ENCODE measurements around the gene ASF1A. TPM values are rescaled to one million over a fixed set of nuclear protein-coding genes. Genes with fewer than 3 reads are reported as not detected.

ASF1A gene
- total RNA-seq, 2 experiments from 2014 or later = 30.3 to 31.4 TPM

DNA sequence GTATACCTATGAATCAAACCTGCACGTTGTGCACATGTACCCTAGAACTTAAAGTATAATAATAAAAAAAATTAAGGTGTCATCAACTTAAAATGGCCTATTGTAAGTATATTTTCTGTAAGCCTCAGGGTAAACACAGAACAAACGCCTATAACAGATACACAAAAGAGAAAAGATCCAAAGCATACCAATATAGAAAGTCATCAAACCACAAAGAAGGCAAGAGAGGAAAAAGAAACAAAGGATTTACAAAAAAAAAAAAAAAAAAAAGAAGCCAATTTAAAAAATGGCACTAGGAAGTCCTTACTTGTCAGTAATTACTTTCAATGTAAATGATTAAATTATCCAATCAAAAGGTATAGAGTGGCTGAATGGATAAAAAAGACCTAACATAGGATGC is 24.6 kb upstream of the ASF1A start:
- Mint-ChIP-seq H3K4me3 (no peak overlapping the region), H3K27ac (no peak overlapping the region), H3K9me3 (peaks cover 12% of the 10 kb centered on the region), H3K36me3 (ENCODE audit: low read depth) (peaks cover 7% of the 10 kb centered on the region), H3K27me3 (ENCODE audit: low read depth) (no peaks in the 10 kb centered on the region), H3K4me1 (ENCODE audit: low read depth) (peaks cover 44% of the 10 kb centered on the region)
- intact Hi-C loops (cut with micrococcal nuclease) = no loop called here
- CTCF ChIA-PET = no interaction called here
- no peak for DNase-seq

DNA sequence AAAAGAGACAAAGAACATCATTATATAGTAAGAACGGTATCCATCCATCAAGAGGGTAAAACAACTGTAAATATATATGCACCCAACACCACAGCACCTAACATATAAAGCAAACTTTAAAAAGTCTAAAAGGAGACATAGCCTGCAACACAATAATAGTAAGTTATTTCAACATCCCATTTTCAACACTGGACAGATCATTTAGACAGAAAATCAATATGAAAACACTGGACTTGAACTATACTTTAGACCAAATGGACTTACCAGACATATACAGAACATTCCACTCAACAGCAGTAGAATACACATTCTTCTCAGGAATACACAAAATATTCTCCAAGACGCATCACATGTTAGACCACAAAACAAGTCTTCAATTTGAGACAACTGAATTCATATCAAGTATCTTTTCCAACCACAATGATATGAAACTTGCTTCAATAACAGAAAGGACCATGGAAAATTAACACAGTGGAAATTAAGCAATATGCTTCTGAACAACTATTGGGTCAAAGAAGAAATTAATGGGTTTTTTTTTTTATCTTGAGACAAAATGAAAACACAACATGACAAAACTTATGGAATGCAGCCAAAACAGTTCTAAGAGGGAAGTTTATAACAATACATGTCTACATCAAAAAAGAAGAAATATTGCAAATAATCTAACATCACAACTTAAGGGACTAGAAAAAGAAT is 23.9 kb upstream of the ASF1A start:
- Mint-ChIP-seq H3K27ac (no peak overlapping the region), H3K4me1 (ENCODE audit: low read depth) (peaks cover 38% of the 10 kb centered on the region), H3K36me3 (ENCODE audit: low read depth) (peaks cover 7% of the 10 kb centered on the region), H3K4me3 (no peak overlapping the region), H3K27me3 (ENCODE audit: low read depth) (no peaks in the 10 kb centered on the region), H3K9me3 (peaks cover 12% of the 10 kb centered on the region)
- no peak for DNase-seq
- CTCF ChIA-PET = no interaction called here
- intact Hi-C loops (cut with micrococcal nuclease) = no loop called here

DNA sequence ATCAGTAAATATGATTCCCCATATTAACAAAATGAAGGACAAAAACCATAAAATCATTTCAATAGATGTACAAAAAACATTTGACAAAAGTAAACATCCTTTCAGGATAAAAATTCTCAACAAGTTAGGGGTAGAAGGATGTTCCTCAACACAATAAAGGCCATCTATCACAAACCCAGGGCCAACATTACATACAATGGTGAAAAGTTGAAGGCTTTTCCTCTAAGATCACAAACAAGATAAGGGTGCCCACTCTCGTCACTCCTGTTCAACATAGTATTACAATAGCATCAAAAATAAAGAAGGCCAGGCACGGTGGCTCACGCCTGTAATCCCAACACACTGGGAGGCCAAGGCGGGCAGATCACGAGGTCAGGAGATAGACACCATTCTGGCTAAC is 22.6 kb upstream of the ASF1A start:
- Mint-ChIP-seq H3K36me3 (ENCODE audit: low read depth) (peaks cover 7% of the 10 kb centered on the region), H3K27me3 (ENCODE audit: low read depth) (no peaks in the 10 kb centered on the region), H3K4me1 (ENCODE audit: low read depth) (peaks cover 40% of the 10 kb centered on the region), H3K9me3 (peaks cover 8% of the 10 kb centered on the region), H3K4me3 (no peak overlapping the region), H3K27ac (no peak overlapping the region)
- DNase-seq = no peak
- intact Hi-C loops (cut with micrococcal nuclease) = no loop called here
- CTCF ChIA-PET = no interaction called here

DNA sequence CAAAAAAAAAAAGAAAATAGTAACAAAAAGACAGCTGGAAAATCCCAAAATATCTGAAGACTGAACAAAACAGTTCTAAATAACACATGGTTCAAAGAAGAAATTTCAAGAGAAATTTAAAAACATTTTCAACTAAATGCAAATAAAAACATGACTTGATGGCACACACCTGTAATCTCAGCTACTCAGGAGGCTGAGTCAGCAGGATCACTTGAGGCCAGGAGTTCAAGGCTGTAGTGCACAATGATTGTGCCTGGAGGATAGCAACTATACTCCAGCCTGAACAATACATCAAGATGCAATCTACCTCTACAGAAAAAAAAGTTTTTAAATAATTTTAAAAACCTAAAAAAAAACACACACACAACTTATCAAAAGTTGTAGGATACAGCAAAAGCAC is 21.6 kb upstream of the ASF1A start:
- intact Hi-C loops (cut with micrococcal nuclease) = no loop called here
- no peak for DNase-seq
- peaks cover 47% of the 10 kb centered on the region for H3K4me1 Mint-ChIP-seq (ENCODE audit: low read depth)
- CTCF ChIA-PET = no interaction called here
- no peak overlapping the region for H3K27ac Mint-ChIP-seq
- no peaks in the 10 kb centered on the region for H3K27me3 Mint-ChIP-seq (ENCODE audit: low read depth)
- H3K4me3 Mint-ChIP-seq = no peak overlapping the region
- H3K36me3 Mint-ChIP-seq (ENCODE audit: low read depth) = peaks cover 5% of the 10 kb centered on the region
- peaks cover 5% of the 10 kb centered on the region for H3K9me3 Mint-ChIP-seq

DNA sequence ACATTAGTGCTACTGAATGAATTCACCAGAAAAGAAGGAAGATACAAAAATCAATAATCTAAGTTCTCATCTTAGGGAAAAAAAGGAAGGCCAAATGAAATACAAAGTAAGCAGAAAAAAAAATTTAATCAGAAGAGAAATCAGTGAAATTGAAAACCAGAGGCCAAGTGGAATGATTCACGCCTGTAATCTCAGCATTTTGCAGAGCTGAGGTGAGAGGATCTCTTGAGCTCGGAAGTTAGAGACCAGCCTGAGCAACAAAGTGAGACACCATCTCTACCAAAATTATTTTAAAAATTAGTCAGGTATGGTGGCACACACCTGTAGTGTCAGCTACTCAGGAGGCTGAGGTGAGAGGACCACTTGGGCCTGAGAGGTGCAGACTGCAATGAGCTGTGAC is 21.2 kb upstream of the ASF1A start:
- no peak for DNase-seq
- Mint-ChIP-seq H3K9me3 (peaks cover 5% of the 10 kb centered on the region), H3K36me3 (ENCODE audit: low read depth) (peaks cover 5% of the 10 kb centered on the region), H3K4me1 (ENCODE audit: low read depth) (peaks cover 49% of the 10 kb centered on the region), H3K27me3 (ENCODE audit: low read depth) (no peaks in the 10 kb centered on the region), H3K27ac (no peak overlapping the region), H3K4me3 (no peak overlapping the region)
- CTCF ChIA-PET = no interaction called here
- intact Hi-C loops (cut with micrococcal nuclease) = no loop called here

DNA sequence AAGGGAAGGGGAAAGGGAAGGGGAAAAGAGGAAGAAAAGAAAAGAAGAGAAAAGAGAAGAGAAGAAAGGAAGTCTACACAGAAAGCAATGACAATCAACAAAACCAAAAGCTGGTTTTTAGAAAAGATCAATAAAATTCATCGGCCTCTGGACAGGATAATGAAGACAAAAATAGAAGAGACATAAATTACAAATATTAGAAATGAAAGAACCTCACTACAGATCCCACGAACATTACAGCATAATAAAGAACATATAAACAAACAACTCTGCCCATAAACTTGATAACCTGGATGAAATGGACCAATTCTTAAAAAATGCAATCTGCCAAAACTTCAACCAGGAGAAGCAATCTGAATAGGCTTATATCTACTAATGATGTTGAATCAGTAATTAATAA is 20.7 kb upstream of the ASF1A start:
- Mint-ChIP-seq H3K36me3 (ENCODE audit: low read depth) (peaks cover 5% of the 10 kb centered on the region), H3K27me3 (ENCODE audit: low read depth) (no peaks in the 10 kb centered on the region), H3K27ac (no peak overlapping the region), H3K9me3 (peaks cover 2% of the 10 kb centered on the region), H3K4me1 (ENCODE audit: low read depth) (peaks cover 49% of the 10 kb centered on the region), H3K4me3 (no peak overlapping the region)
- no peak for DNase-seq
- intact Hi-C loops (cut with micrococcal nuclease) = no loop called here
- CTCF ChIA-PET = no interaction called here

DNA sequence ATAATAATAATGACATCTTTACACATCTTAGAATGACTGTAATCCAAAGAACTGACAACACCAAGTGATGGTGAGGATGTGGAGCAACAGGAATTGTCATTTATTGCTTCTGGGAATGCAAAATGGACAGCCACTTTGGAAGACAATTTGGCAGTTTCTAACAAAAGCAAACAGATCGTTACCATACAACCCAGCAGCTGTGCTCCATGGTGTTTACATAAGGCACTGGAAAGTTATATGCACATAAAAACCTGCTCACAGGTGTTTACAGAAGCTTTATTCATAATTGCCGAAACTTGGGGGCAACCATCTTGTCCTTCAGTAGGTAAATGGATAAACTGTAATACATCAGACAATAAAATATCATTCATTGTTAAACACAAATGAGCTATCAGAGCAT is 18.3 kb upstream of the ASF1A start:
- no peak overlapping the region for H3K27ac Mint-ChIP-seq
- H3K4me3 Mint-ChIP-seq = no peak overlapping the region
- CTCF ChIA-PET = no interaction called here
- no peak for DNase-seq
- no peaks in the 10 kb centered on the region for H3K9me3 Mint-ChIP-seq
- peaks cover 45% of the 10 kb centered on the region for H3K4me1 Mint-ChIP-seq (ENCODE audit: low read depth)
- intact Hi-C loops (cut with micrococcal nuclease) = no loop called here
- peaks cover 8% of the 10 kb centered on the region for H3K36me3 Mint-ChIP-seq (ENCODE audit: low read depth)
- no peaks in the 10 kb centered on the region for H3K27me3 Mint-ChIP-seq (ENCODE audit: low read depth)

DNA sequence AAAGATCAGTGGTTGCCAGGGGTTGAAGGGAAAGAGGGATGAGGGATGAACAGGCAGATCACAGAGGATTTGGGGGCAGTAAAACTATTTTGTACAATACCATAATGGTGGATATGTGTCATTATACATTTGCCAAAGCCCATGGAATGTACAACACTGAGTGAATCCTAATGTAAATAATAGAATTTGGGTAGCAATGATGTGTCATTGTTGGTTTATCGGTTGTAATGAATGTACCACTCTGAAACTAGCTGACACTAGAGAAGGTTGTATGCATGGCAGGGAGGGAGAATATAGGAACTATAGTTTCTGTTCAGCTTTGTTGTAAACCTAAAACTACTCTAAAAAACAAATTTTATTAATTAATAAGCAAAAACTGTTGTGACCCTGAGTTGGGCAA is 17.8 kb upstream of the ASF1A start:
- CTCF ChIA-PET = no interaction called here
- Mint-ChIP-seq H3K9me3 (no peaks in the 10 kb centered on the region), H3K27me3 (ENCODE audit: low read depth) (no peaks in the 10 kb centered on the region), H3K36me3 (ENCODE audit: low read depth) (peaks cover 8% of the 10 kb centered on the region), H3K4me1 (ENCODE audit: low read depth) (peaks cover 46% of the 10 kb centered on the region), H3K4me3 (no peak overlapping the region), H3K27ac (no peak overlapping the region)
- intact Hi-C loops (cut with micrococcal nuclease) = no loop called here
- DNase-seq = no peak

DNA sequence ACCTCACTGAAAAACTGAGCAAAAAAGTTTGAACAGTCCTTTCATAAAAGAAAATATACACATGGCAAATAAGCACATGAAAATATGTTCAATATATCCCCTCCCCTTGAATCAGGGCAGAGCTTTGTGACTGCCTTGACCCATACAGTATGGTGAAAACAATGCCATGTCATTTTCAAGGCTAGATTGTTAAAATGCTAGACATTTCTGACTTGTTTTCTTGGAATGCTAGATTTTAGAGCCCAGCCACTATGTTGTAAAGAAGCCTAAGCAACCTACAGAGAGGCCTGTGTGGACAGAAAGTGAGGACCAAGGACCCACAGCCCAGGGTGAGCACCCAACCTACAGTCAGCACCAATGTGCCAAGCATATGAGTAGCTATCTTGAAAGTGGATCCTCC is 17.1 kb upstream of the ASF1A start:
- intact Hi-C loops (cut with micrococcal nuclease) = no loop called here
- no peak overlapping the region for H3K4me3 Mint-ChIP-seq
- H3K27ac Mint-ChIP-seq = no peak overlapping the region
- no peaks in the 10 kb centered on the region for H3K9me3 Mint-ChIP-seq
- DNase-seq = no peak
- CTCF ChIA-PET = no interaction called here
- peaks cover 8% of the 10 kb centered on the region for H3K36me3 Mint-ChIP-seq (ENCODE audit: low read depth)
- H3K27me3 Mint-ChIP-seq (ENCODE audit: low read depth) = no peaks in the 10 kb centered on the region
- H3K4me1 Mint-ChIP-seq (ENCODE audit: low read depth) = peaks cover 47% of the 10 kb centered on the region

DNA sequence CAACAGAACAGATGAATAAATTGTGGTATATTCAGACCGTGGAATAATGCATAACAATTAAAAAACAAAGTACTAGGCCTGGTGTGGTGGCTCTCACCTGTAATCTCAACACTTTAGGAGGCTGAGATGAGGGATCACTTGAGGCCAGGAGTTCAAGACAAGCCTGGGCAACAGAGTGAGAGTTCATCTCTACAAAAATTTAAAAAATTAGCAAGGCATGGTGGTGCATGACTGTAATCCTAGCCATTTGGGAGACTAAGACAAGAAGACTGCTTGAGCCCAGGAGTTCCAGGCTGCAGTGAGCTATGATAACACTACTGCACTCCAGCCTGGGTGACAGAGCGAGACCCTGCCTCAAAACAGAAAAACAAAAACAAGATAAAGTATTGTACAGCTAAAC is 16.1 kb upstream of the ASF1A start:
- Mint-ChIP-seq H3K9me3 (no peaks in the 10 kb centered on the region), H3K36me3 (ENCODE audit: low read depth) (peaks cover 8% of the 10 kb centered on the region), H3K27me3 (ENCODE audit: low read depth) (no peaks in the 10 kb centered on the region), H3K27ac (no peak overlapping the region), H3K4me3 (no peak overlapping the region), H3K4me1 (ENCODE audit: low read depth) (peaks cover 54% of the 10 kb centered on the region)
- intact Hi-C loops (cut with micrococcal nuclease) = no loop called here
- DNase-seq = no peak
- CTCF ChIA-PET = no interaction called here

DNA sequence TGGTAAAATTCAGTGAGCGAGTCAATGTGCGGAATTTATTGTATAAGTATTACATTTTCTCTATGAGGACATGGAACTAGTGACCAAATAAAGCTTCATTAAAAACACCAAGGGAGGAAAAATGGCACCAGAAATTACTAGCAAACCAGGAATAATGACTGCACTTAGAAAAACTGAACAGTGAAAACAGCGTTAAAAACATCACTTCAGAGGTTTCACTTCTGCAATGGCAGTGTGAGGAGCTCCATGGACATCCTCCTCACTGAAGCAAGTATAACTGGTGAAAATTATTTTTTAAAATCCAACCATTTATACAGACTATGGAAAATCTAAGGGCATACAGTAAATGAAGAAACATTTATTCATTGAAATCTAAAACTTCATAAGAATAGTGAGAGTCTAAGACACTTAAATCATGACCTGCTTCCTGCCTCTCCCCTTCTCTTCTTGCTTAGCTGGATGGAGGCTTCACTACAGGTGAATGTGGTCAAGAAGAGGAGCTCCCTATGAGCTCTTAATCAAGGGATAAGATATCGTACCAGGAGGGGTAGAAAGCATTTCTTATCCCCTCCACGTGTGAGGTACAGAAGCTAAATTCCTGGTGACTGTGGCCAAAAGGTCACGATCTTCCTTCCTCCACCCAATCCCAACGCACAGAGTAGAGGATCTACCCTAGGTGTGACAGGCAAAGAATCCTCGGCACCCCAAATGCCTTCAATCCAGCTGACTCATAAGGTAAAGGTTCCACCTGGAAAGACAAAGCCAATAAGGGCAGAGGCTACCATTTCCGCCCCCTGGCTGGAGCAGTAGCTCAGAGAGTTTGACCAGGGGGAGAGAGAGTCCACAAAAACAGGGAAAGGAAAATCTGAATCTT is 12.3 kb upstream of the ASF1A start:
- Mint-ChIP-seq H3K36me3 (ENCODE audit: low read depth) (peaks cover 3% of the 10 kb centered on the region), H3K27me3 (ENCODE audit: low read depth) (no peaks in the 10 kb centered on the region), H3K27ac (no peak overlapping the region), H3K4me1 (ENCODE audit: low read depth) (peaks cover 73% of the 10 kb centered on the region), H3K9me3 (no peaks in the 10 kb centered on the region), H3K4me3 (no peak overlapping the region)
- intact Hi-C loops (cut with micrococcal nuclease) = loop anchor here (1.0 kb wide), 1 partner anchor 10 kb away; no protein-coding TSS in a partner anchor
- CTCF ChIA-PET = interaction anchor here (0.9 to 2.0 kb wide), 5 partner anchors 11 to 248 kb away, joined by 3 to 20 read pairs (median 3); partner anchors contain the start of gene ASF1A
- no peak for DNase-seq

DNA sequence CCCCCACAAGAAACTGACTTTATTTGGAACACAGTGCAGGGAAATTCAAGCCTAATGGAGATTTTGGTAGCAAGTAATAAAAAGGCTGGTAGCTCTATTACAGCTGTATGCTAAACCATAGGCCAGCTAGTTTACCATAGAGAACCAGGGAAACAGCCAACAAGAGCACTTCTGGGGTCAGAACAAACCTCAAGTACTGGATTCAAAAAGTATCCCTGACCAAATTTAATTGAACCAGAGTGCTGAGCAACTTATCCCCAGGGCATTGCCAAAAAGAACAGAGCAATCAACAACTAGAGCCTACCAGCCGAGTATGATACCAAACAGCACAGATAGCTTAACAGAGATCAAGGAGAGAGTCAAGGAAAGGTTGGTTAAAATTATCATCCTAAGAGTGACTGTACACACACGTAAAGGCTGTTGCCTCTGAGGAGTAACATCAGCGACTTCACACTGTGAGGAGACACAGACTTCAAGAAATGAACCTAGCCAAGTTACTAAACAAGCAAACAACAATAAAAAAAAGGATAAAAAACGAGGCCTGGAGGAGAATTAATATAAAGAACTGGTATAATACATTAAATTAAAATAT is 11.5 kb upstream of the ASF1A start:
- Mint-ChIP-seq H3K9me3 (no peaks in the 10 kb centered on the region), H3K27me3 (ENCODE audit: low read depth) (no peaks in the 10 kb centered on the region), H3K27ac (no peak overlapping the region), H3K4me3 (no peak overlapping the region), H3K36me3 (ENCODE audit: low read depth) (peaks cover 4% of the 10 kb centered on the region), H3K4me1 (ENCODE audit: low read depth) (peaks cover 74% of the 10 kb centered on the region)
- CTCF ChIA-PET = interaction anchor here (0.9 to 2.0 kb wide), 6 partner anchors 10 to 247 kb away, joined by 3 to 20 read pairs (median 3); partner anchors contain the start of gene ASF1A
- no peak for DNase-seq
- intact Hi-C loops (cut with micrococcal nuclease) = loop anchor here (1.0 kb wide), 1 partner anchor 9 kb away; no protein-coding TSS in a partner anchor
